Mucosa of descending colon (tissue), 3 donors: ENCODE results near the gene PP2D1. TPM values are rescaled to one million over a fixed set of nuclear protein-coding genes. Genes with fewer than 3 reads are reported as not detected.
"Not testable (repeated sequence)": the region's sequence is repeated elsewhere in the genome, so short reads cannot be mapped to it uniquely, and the experiment has no call there.

Experiments
- ATAC-seq: fragments of 200-7000 bp; cut with Tn5 transposase; one replicate; pipeline ENCODE4 v1.9.1; 2020; ENCODE audit warnings: mild to moderate bottlenecking, moderate library complexity
- DNase-seq, 3 donors: peaks; one replicate each; pipeline ENCODE4 v3.0.0-alpha.2; 2020
- H3K36me3 ChIP-seq: fragments of 200-600 bp; one replicate; pipeline ENCODE4 v1.8.0; 2021; ENCODE audit warnings: low read depth, mild to moderate bottlenecking
- H3K4me1 ChIP-seq: fragments of 200-600 bp; one replicate; pipeline ENCODE4 v1.8.0; 2021; ENCODE audit warnings: low read depth, mild to moderate bottlenecking
- H3K4me3 ChIP-seq: fragments of 200-600 bp; one replicate; pipeline ENCODE4 v1.8.0; 2021; ENCODE audit warnings: mild to moderate bottlenecking
- H3K9me3 ChIP-seq: fragments of 200-600 bp; one replicate; pipeline ENCODE4 v1.8.0; 2021; ENCODE audit warnings: mild to moderate bottlenecking
- intact Hi-C, 2 donors: fragments of 100-400 bp; cut with DNase I in 1 of 2; cut with micrococcal nuclease in 1 of 2; formaldehyde crosslinking; loops; one replicate each; pipeline versions ENCODE4 v1.11.0 to v1.11.1; 2022; cut with DNase I, micrococcal nuclease
- total RNA-seq, 3 donors: library from RNA; stranded (reverse); fragmentation: NEBNext Ultra II Directional in 2 of 3; extraction: Animal tissue kit (Norgen Biotek cat#: 25700) in 2 of 3; gene quantifications; one replicate each; pipeline versions ENCODE4 v1.2.1 to v1.2.4, GENCODE V29; 2021 to 2023
- TF ChIP-seq, protein P1 (sequence below): fragments of 200-600 bp; IDR thresholded peaks from one replicate; pipeline ENCODE4 v1.8.0; 2022; ENCODE audit warnings: antibody characterized with exemption, mild to moderate bottlenecking
- donor health status: DM: no; HTN: no; CAD: no; lungs with moderate emphysema.
- donor health status: DM: no; HTN: no; CAD: no.
- donor health status: DM: no; HTN: yes; CAD: no.

Gene PP2D1
- total RNA-seq, 3 donors from 2014 or later, result not detected

GRCh38 chr3:19970327-19970726, 41.7 kb downstream of the PP2D1 start:
- TF ChIP-seq, protein P1, sequence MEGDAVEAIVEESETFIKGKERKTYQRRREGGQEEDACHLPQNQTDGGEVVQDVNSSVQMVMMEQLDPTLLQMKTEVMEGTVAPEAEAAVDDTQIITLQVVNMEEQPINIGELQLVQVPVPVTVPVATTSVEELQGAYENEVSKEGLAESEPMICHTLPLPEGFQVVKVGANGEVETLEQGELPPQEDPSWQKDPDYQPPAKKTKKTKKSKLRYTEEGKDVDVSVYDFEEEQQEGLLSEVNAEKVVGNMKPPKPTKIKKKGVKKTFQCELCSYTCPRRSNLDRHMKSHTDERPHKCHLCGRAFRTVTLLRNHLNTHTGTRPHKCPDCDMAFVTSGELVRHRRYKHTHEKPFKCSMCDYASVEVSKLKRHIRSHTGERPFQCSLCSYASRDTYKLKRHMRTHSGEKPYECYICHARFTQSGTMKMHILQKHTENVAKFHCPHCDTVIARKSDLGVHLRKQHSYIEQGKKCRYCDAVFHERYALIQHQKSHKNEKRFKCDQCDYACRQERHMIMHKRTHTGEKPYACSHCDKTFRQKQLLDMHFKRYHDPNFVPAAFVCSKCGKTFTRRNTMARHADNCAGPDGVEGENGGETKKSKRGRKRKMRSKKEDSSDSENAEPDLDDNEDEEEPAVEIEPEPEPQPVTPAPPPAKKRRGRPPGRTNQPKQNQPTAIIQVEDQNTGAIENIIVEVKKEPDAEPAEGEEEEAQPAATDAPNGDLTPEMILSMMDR, result no peak
- H3K36me3 ChIP-seq, result no peaks in the 10 kb centered on the region
- H3K9me3 ChIP-seq, result no peaks in the 10 kb centered on the region
- ATAC-seq (no peak), DNase-seq (no peak)
- intact Hi-C loops, result no loop called here
- no peak overlapping the region for H3K4me3 ChIP-seq
- no peaks in the 10 kb centered on the region for H3K4me1 ChIP-seq

GRCh38 chr3:19967812-19968211, 44.3 kb downstream of the PP2D1 start:
- intact Hi-C loops, result no loop called here
- no peak for ATAC-seq
- H3K4me3 ChIP-seq, result no peak overlapping the region
- H3K4me1 ChIP-seq, result no peaks in the 10 kb centered on the region
- TF ChIP-seq, protein P1, result no peak
- DNase-seq, result no peak
- no peaks in the 10 kb centered on the region for H3K36me3 ChIP-seq
- no peaks in the 10 kb centered on the region for H3K9me3 ChIP-seq

GRCh38 chr3:19967208-19967607, 44.9 kb downstream of the PP2D1 start:
- DNase-seq, result no peak

GRCh38 chr3:19961960-19962359, 50.1 kb downstream of the PP2D1 start:
- H3K36me3 ChIP-seq, result no peaks in the 10 kb centered on the region

More at GRCh38 chr3:19967208-19967607, 44.9 kb downstream of the PP2D1 start:
- ATAC-seq, result no peak
- no peaks in the 10 kb centered on the region for H3K9me3 ChIP-seq
- H3K4me3 ChIP-seq, result no peak overlapping the region
- TF ChIP-seq, protein P1, result no peak
- intact Hi-C loops, result no loop called here
- H3K36me3 ChIP-seq, result no peaks in the 10 kb centered on the region
- no peaks in the 10 kb centered on the region for H3K4me1 ChIP-seq

DNA sequence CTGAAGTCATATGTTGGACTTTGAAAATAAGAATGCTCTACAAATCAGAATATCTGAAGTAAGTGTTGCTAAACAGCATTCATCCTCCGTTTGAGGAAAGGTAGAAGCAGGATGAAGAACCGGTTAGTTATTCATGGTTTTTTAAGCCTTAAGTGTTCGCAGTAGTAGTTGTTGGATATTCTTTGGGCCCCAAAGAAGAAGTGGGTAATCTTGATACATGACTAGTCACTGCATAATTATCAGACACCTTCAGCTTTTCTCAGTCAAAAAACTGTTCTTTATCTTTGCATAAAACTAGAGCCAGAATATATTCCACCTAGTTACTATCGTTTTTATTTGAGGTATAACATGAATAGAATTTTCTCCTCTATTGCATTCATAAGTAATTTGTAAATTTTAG, 51.4 kb downstream of the PP2D1 start:
- intact Hi-C loops, result no loop called here
- TF ChIP-seq, protein P1, result no peak
- no peak overlapping the region for H3K4me3 ChIP-seq
- ATAC-seq (no peak), DNase-seq (no peak)
- H3K9me3 ChIP-seq, result no peaks in the 10 kb centered on the region
- no peaks in the 10 kb centered on the region for H3K4me1 ChIP-seq
- no peaks in the 10 kb centered on the region for H3K36me3 ChIP-seq

More at GRCh38 chr3:19961960-19962359, 50.1 kb downstream of the PP2D1 start:
- intact Hi-C loops, result no loop called here
- no peaks in the 10 kb centered on the region for H3K4me1 ChIP-seq
- TF ChIP-seq, protein P1, result no peak
- H3K9me3 ChIP-seq, result no peaks in the 10 kb centered on the region
- ATAC-seq, result peak; percentile 89
- DNase-seq, result peak in 1 of 3 donors; percentile 17
- H3K4me3 ChIP-seq, result no peak overlapping the region

DNA sequence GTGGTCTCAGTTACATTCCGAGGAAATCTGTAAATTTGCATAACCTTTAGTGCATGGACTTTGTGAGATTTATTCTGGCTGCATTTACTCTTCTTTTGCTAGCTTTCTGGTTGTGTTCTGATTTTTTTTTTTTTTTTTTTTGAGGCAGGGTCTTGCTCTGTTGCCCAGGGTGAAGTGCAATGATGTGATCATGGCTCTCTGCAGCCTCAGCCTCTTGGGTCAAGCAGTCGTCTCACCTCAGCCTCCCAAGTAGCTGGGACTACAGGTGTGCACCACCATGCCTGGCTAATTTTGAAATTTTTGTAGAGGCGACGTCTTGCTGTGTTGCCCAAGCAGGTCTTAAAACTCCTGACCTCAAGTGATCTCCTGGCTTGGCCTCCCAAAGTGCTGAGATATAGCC, 52.6 kb downstream of the PP2D1 start:
- no peak overlapping the region for H3K4me3 ChIP-seq
- intact Hi-C loops, result no loop called here
- H3K4me1 ChIP-seq, result no peaks in the 10 kb centered on the region
- no peaks in the 10 kb centered on the region for H3K9me3 ChIP-seq
- no peaks in the 10 kb centered on the region for H3K36me3 ChIP-seq
- TF ChIP-seq, protein P1, result no peak
- no peak for DNase-seq
- ATAC-seq, result no peak

DNA sequence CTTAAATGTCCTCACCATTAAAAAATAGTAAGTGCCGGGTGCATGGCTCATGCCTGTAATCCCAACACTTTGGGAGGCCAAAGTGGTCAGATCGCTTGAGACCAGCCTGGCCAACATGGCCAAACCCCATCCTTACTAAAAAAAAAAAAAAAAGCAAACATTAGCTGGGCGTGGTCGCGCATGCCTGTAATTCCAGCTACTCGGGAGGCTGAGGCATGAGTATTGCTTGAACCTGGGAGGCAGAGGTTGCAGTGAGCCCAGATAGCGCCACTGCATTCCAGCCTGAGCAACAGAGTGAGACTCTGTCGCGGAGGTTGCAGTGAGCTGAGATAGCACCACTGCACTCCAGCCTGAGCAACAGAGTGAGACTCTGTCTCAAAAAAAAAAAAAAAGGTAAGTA, 54.7 kb downstream of the PP2D1 start:
- intact Hi-C loops, result not testable (repeated sequence)

More for the DNA sequence above, 54.7 kb downstream of the PP2D1 start:
- not testable (repeated sequence) for DNase-seq, H3K9me3 ChIP-seq, H3K4me3 ChIP-seq, H3K36me3 ChIP-seq, H3K4me1 ChIP-seq
- ATAC-seq, result peak; percentile 14
